Stomach (tissue), 4 donors: ENCODE measurements around the gene TRH.

Experiments used
- POLR2A ChIP-seq, 4 donors: fragments of 450-650 bp; IDR thresholded peaks; one replicate each; pipeline ENCODE4 v1.6.1; 2016; ENCODE audit warnings: antibody characterized with exemption in 4 of 4, control low read depth in 2 of 4, mild to moderate bottlenecking in 1 of 4, moderate library complexity in 1 of 4
- POLR2AphosphoS5 ChIP-seq, 3 donors: sonication (generic); formaldehyde crosslinking; IDR thresholded peaks; one replicate each; pipeline ENCODE4 v1.6.1; 2016; ENCODE audit warnings: antibody characterized with exemption in 3 of 3

DNA sequence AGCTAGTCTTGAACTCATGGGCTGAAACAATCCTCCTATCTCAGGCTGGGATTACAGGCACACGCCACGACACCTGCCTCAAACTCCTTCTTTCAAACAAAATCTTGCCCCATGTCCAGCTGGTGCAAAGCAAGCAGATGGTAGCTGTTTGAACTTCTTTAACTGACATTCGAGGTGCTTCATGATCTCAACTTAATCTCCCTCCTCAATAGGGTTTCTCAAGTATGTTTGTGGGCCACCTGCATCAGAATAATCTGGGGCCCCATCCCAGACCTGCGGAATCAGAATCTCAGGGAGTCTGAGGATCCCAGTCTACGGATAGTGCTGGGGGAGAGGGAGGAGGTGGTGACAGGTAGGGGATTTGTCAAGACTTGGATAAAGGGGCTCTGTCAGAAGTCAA is 20.9 kb upstream of the TRH start:
- TF ChIP-seq POLR2A (IDR thresholded peaks at IDR 0.05) (no peak), POLR2AphosphoS5 (IDR thresholded peaks at IDR 0.05) (no peak)
